ENCODE results near the gene TTYH1.
A peak's percentile ranks its signal among the peaks of the same experiment; 100 is the strongest.

The TTYH1 gene

GRCh38 chr19:54484451-54484850 is 69.2 kb downstream of the TTYH1 start:
- DNase-seq, result no peak

- peak; percentile 39 for DNase-seq
Observed at GRCh38 chr19:54485851-54486250, 70.6 kb downstream of the TTYH1 start.

All from hematopoietic multipotent progenitor cell treated with erythropoietin and hydrocortisone succinate and interleukin-3 and kit ligand, for 4 days (in vitro differentiated cells).